Measurements from ENCODE around the gene MRGPRX1. TPM values are rescaled to one million over a fixed set of nuclear protein-coding genes. Genes with fewer than 3 reads are reported as not detected.

Gene MRGPRX1
- total RNA-seq, 1 experiment from 2014 or later: not detected

- Histone ChIP-seq H3K4ac (ENCODE audit: low read depth, low read length) (no peak overlapping the region), H3K14ac (ENCODE audit: insufficient read depth, low read length) (no peak overlapping the region), H3K23ac (ENCODE audit: insufficient read length, low read depth, low read length) (no peak overlapping the region), H4K8ac (replicated peaks; ENCODE audit: insufficient read length, low read depth, low read length) (no peak overlapping the region), H3K18ac (ENCODE audit: insufficient read length, low read depth, low read length) (no peak overlapping the region), H3T11ph (ENCODE audit: low read length) (no peak overlapping the region), H4K20me1 (ENCODE audit: control insufficient read depth, insufficient read depth, insufficient read length) (no peaks in the 10 kb centered on the region), H3K23me2 (ENCODE audit: insufficient read length, low read depth, low read length, poor library complexity, severe bottlenecking) (no peaks in the 10 kb centered on the region), H3K79me2 (ENCODE audit: insufficient read depth, low read length) (no peaks in the 10 kb centered on the region), H2BK5ac (ENCODE audit: insufficient read length, low read length) (no peak overlapping the region), H3K9ac (ENCODE audit: extremely low read depth, insufficient read length, low read length) (no peak overlapping the region), H2BK120ac (ENCODE audit: low read depth, low read length, poor library complexity, severe bottlenecking) (no peak overlapping the region), H2AK5ac (ENCODE audit: insufficient read length, low read length) (no peak overlapping the region), H3K4me1 (ENCODE audit: insufficient read depth, low read length) (no peaks in the 10 kb centered on the region), H3K56ac (ENCODE audit: insufficient read length, low read depth, low read length) (no peak overlapping the region), H4K91ac (ENCODE audit: insufficient read length, low read depth, low read length) (no peak overlapping the region), H2BK20ac (ENCODE audit: low read depth, low read length, poor library complexity, severe bottlenecking) (no peak overlapping the region), H4K5ac (ENCODE audit: insufficient read length, low read depth, low read length) (no peak overlapping the region), H3K27ac (ENCODE audit: insufficient read length, low read depth, low read length) (no peak overlapping the region), H2BK12ac (ENCODE audit: insufficient read length, low read depth, low read length) (no peak overlapping the region), H3K79me1 (ENCODE audit: insufficient read depth, low read depth, low read length, poor library complexity, severe bottlenecking) (no peaks in the 10 kb centered on the region), H3K4me2 (ENCODE audit: insufficient read depth, insufficient read length, low read length) (no peak overlapping the region), H2AFZ (ENCODE audit: low read length) (no peak overlapping the region), H3K9me3 (ENCODE audit: control insufficient read depth, low read depth, low read length) (no peaks in the 10 kb centered on the region), H3K27me3 (ENCODE audit: insufficient read depth, low read length) (no peaks in the 10 kb centered on the region), H2BK15ac (ENCODE audit: low read depth, low read length) (no peak overlapping the region)
- Mint-ChIP-seq H3K4me3 (no peak overlapping the region), H3K27ac (no peak overlapping the region), H3K27me3 (ENCODE audit: low read depth) (peaks cover 4% of the 10 kb centered on the region), H3K9me3 (peaks cover 3 to 4% of the 10 kb centered on the region in 2 experiments; a peak in 2 of 5 replicates), H3K4me1 (peaks cover 10 to 14% of the 10 kb centered on the region in 2 experiments), H3K36me3 (ENCODE audit: insufficient read depth in 1 of 3, low read depth in 3 of 3) (no peaks in the 10 kb centered on the region)
- no peak for DNase-seq
- TF ChIP-seq CTCF (conservative IDR thresholded peaks at IDR 0.05): no peak
- WGBS (ENCODE audit: extremely low coverage, insufficient read length, low lambda C conversion rate): no CpG with 5 or more reads among the region's 3 CpGs
Measured at GRCh38 chr11:18986744-18987143, 47.5 kb upstream of the MRGPRX1 start.

Data from H9 (cell line).